DOHH2 (cell line): ENCODE measurements around the gene TECRL.

Experiments used
- EZH2phosphoT487 ChIP-seq: fragments of 200-600 bp; sonication (generic); IDR thresholded peaks from 2 replicates; pipeline ENCODE4 v1.6.1; 2017; ENCODE audit warnings: borderline replicate concordance, mild to moderate bottlenecking, antibody characterized with exemption, low read length, moderate library complexity, mixed read lengths
- TF ChIP-seq, protein P1 (sequence below): fragments of 200-600 bp; sonication (generic); IDR thresholded peaks from one replicate; pipeline ENCODE4 v1.5.1; 2014; ENCODE audit warnings: antibody characterized with exemption, mild to moderate bottlenecking, low read depth, low read length; ENCODE audit not compliant: poor library complexity, severe bottlenecking

DNA sequence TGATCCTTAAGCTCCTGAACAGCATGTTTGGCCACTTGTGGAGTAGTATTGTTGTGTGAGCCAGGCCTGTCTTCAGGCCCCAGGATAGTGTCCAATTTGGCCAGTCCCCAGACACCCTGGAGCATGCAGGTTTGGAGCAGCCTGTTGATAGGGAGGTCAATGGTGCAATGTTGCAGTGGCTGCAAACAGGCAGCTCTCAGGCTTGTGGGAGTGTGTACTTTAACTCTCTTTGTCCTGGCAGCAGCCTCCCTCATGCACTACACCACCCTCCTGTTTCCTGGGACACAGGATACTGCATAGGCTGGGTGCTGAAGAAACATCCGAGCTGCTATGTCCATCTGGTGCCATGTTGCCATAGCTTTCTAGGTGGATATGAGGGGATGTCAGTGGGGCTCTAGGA is 24.0 kb downstream of the TECRL start:
- TF ChIP-seq, protein P1, sequence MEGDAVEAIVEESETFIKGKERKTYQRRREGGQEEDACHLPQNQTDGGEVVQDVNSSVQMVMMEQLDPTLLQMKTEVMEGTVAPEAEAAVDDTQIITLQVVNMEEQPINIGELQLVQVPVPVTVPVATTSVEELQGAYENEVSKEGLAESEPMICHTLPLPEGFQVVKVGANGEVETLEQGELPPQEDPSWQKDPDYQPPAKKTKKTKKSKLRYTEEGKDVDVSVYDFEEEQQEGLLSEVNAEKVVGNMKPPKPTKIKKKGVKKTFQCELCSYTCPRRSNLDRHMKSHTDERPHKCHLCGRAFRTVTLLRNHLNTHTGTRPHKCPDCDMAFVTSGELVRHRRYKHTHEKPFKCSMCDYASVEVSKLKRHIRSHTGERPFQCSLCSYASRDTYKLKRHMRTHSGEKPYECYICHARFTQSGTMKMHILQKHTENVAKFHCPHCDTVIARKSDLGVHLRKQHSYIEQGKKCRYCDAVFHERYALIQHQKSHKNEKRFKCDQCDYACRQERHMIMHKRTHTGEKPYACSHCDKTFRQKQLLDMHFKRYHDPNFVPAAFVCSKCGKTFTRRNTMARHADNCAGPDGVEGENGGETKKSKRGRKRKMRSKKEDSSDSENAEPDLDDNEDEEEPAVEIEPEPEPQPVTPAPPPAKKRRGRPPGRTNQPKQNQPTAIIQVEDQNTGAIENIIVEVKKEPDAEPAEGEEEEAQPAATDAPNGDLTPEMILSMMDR = no peak
- TF ChIP-seq EZH2phosphoT487 = no peak
